HepG2 (cell line): ENCODE measurements around the gene ORMDL2. TPM values are rescaled to one million over a fixed set of nuclear protein-coding genes. Genes with fewer than 3 reads are reported as not detected.

Experiments
- ATF1 ChIP-seq: IDR thresholded peaks from 2 replicates; pipeline ENCODE4 v1.6.1; 2016; ENCODE audit warnings: mild to moderate bottlenecking, control low read depth
- CAMTA2 ChIP-seq: sonication (generic); formaldehyde crosslinking; IDR thresholded peaks from 2 replicates; pipeline ENCODE4 v1.4.0; 2020; ENCODE audit warnings: mild to moderate bottlenecking, missing genetic modification reagents, borderline replicate concordance
- FOSL2 ChIP-seq: sonication (generic); formaldehyde crosslinking; IDR thresholded peaks from 2 replicates; pipeline ENCODE4 v1.4.0; 2020; ENCODE audit warnings: missing genetic modification reagents
- FOXM1 ChIP-seq: sonication (generic); formaldehyde crosslinking; IDR thresholded peaks from 2 replicates; pipeline ENCODE4 v1.5.0; 2020; ENCODE audit warnings: missing genetic modification reagents
- FOXP4 ChIP-seq: sonication (generic); formaldehyde crosslinking; IDR thresholded peaks from 2 replicates; pipeline ENCODE4 v1.4.0; 2020; ENCODE audit warnings: missing genetic modification reagents
- HNF1A ChIP-seq, 2 experiments: sonication (generic) in 1 of 2; formaldehyde crosslinking in 1 of 2; IDR thresholded peaks; 2 replicates each; pipeline versions ENCODE4 v1.4.0 to v1.6.1; 2016 to 2020; ENCODE audit warnings: borderline replicate concordance in 1 of 2, low read depth in 1 of 2, mild to moderate bottlenecking in 1 of 2, missing genetic modification reagents in 1 of 2
- MNT ChIP-seq: fragments of 450-650 bp; IDR thresholded peaks from 2 replicates; pipeline ENCODE4 v1.6.1; 2016
- MTF2 ChIP-seq: sonication (generic); formaldehyde crosslinking; IDR thresholded peaks from 2 replicates; pipeline ENCODE4 v1.5.0; 2020; ENCODE audit warnings: missing genetic modification reagents, borderline replicate concordance
- NCOA2 ChIP-seq: sonication (generic); formaldehyde crosslinking; IDR thresholded peaks from 2 replicates; pipeline ENCODE4 v1.8.0; 2022; ENCODE audit warnings: inconsistent platforms
- PAX8 ChIP-seq: sonication (generic); formaldehyde crosslinking; IDR thresholded peaks from 2 replicates; pipeline ENCODE4 v1.8.0; 2022; ENCODE audit warnings: mild to moderate bottlenecking, missing genetic modification reagents, borderline replicate concordance
- POLR2A ChIP-seq, 2 experiments: IDR thresholded peaks; 2 replicates each; pipeline ENCODE4 v1.6.1; 2011; ENCODE audit warnings: low read depth in 2 of 2, low read length in 2 of 2, mild to moderate bottlenecking in 1 of 2, moderate library complexity in 1 of 2; ENCODE audit not compliant: insufficient read depth in 1 of 2
- PTBP1 ChIP-seq: fragments of 200-400 bp; formaldehyde crosslinking; IDR thresholded peaks from 2 replicates; pipeline ENCODE4 v1.6.1; 2018; ENCODE audit warnings: low read length, low read depth; ENCODE audit not compliant: poor library complexity, severe bottlenecking
- RXRA ChIP-seq: sonication (generic); formaldehyde crosslinking; IDR thresholded peaks from 2 replicates; pipeline ENCODE4 v1.5.1; 2020; ENCODE audit warnings: missing genetic modification reagents
- SAP130 ChIP-seq: IDR thresholded peaks from 2 replicates; pipeline ENCODE4 v1.6.1; 2016; ENCODE audit warnings: low read depth
- SKI ChIP-seq: fragments of 450-650 bp; IDR thresholded peaks from one replicate; pipeline ENCODE4 v1.6.1; 2018; ENCODE audit warnings: mild to moderate bottlenecking; ENCODE audit not compliant: partially characterized antibody
- SRSF9 ChIP-seq: fragments of 200-400 bp; formaldehyde crosslinking; IDR thresholded peaks from 2 replicates; pipeline ENCODE4 v1.6.1; 2018; ENCODE audit warnings: borderline replicate concordance, mild to moderate bottlenecking, low read depth, low read length; ENCODE audit not compliant: insufficient read depth, poor library complexity, severe bottlenecking
- YY1 ChIP-seq: IDR thresholded peaks from 2 replicates; pipeline ENCODE4 v1.6.1; 2011; ENCODE audit warnings: low read length, low read depth, moderate library complexity, mild to moderate bottlenecking; ENCODE audit not compliant: insufficient read depth, insufficient replicate concordance
- ZNF598 ChIP-seq: sonication (generic); formaldehyde crosslinking; IDR thresholded peaks from 2 replicates; pipeline ENCODE4 v1.5.1; 2020; ENCODE audit warnings: mild to moderate bottlenecking, missing genetic modification reagents, borderline replicate concordance
- ZNF703 ChIP-seq: sonication (generic); formaldehyde crosslinking; IDR thresholded peaks from 2 replicates; pipeline ENCODE4 v1.5.1; 2020; ENCODE audit warnings: missing genetic modification reagents, mild to moderate bottlenecking, moderate library complexity, borderline replicate concordance
- ZSCAN12 ChIP-seq: sonication (generic); formaldehyde crosslinking; IDR thresholded peaks from 2 replicates; pipeline ENCODE4 v1.9.0; 2021; ENCODE audit warnings: mild to moderate bottlenecking, missing genetic modification reagents
- ZZZ3 ChIP-seq: sonication (generic); formaldehyde crosslinking; IDR thresholded peaks from 2 replicates; pipeline ENCODE4 v1.4.0; 2020; ENCODE audit warnings: missing genetic modification reagents, mild to moderate bottlenecking, borderline replicate concordance
- polyA plus RNA-seq, 8 experiments: library from polyadenylated mRNA; depleted of rRNA in 3 of 8; stranded (reverse) in 7 of 8; unstranded in 1 of 8; fragments of >200 nt; fragmentation: Illumina TruSeq in 4 of 8; extraction: Trizol in 4 of 8; gene quantifications; 2 replicates each; pipeline versions ENCODE4 v1.2.1 to v1.2.3, GENCODE V29; 2011 to 2016; ENCODE audit warnings: low read depth in 4 of 8, missing spikeins in 1 of 8, mixed read lengths in 1 of 8; ENCODE audit not compliant: insufficient read depth in 1 of 8
- total RNA-seq, 5 experiments: library from RNA; depleted of rRNA; stranded (reverse); fragments of >200 nt; fragmentation: Illumina TruSeq; extraction: Trizol; gene quantifications; 2 replicates each; pipeline ENCODE4 v1.2.3, GENCODE V29; 2016; ENCODE audit warnings: low read depth in 1 of 5

The ORMDL2 gene
- total and polyA plus RNA-seq, 2 of the 13 experiments (the other 11 are each of a cell fraction or from before 2014, with no cell fraction given) = 24.0 to 28.6 TPM

GRCh38 chr12:55830601-55831446, 13.0 kb downstream of the ORMDL2 start (continued):
- TF ChIP-seq SRSF9 (no peak), FOXP4 (CRISPR knock-in tag) (peak; percentile 28; the same call in 1 of the 2 replicates), ZNF703 (CRISPR knock-in tag) (no peak), POLR2A (IDR thresholded peaks at IDR 0.05; ENCODE audit: insufficient read depth in 1 of 2, low read depth in 2 of 2, low read length in 2 of 2) (peak in 1 of 2 experiments; percentile 65; a peak in 1 of 4 replicates), RXRA (0 out of 2 replicates have a peak, but pooled peaks have one; percentile 45), MTF2 (CRISPR knock-in tag) (no peak), CAMTA2 (CRISPR knock-in tag) (no peak), ZSCAN12 (CRISPR knock-in tag) (no peak), YY1 (no peak), PAX8 (CRISPR knock-in tag) (no peak), NCOA2 (CRISPR knock-in tag) (peak; percentile 21; the same call in 1 of the 2 replicates), ZZZ3 (CRISPR knock-in tag) (no peak), SAP130 (peak; percentile 71), FOXM1 (CRISPR knock-in tag) (no peak), SKI (no peak), PTBP1 (peak; percentile 42), ATF1 (CRISPR knock-in tag) (peak; percentile 79), FOSL2 (peak; percentile 22; the same call in 1 of the 2 replicates), MNT (0 out of 2 replicates have a peak, but pooled peaks have one; percentile 15), ZNF598 (CRISPR knock-in tag) (0 out of 2 replicates have a peak, but pooled peaks have one; percentile 18), HNF1A (IDR thresholded peaks at IDR 0.05; ENCODE audit: low read depth) (no peak), HNF1A (CRISPR knock-in tag; IDR thresholded peaks at IDR 0.05; ENCODE audit: borderline replicate concordance) (no peak)
